Left ventricle myocardium inferior (tissue), 1 donor: ENCODE measurements around the gene EFHD1. TPM values are rescaled to one million over a fixed set of nuclear protein-coding genes. Genes with fewer than 3 reads are reported as not detected.

ENCODE experiments used
- DNase-seq: peaks from one replicate; pipeline ENCODE4 v3.0.0-alpha.2; 2020
- H3K27ac ChIP-seq: fragments of 200-600 bp; replicated peaks from 2 replicates; pipeline ENCODE4 v1.8.0; 2021
- H3K27me3 ChIP-seq: fragments of 200-600 bp; 2 replicates; pipeline ENCODE4 v1.8.0; 2021; ENCODE audit warnings: low read depth
- H3K36me3 ChIP-seq: fragments of 200-600 bp; 2 replicates; pipeline ENCODE4 v1.8.0; 2021
- H3K4me1 ChIP-seq: fragments of 200-600 bp; 2 replicates; pipeline ENCODE4 v1.8.0; 2021
- H3K4me3 ChIP-seq: fragments of 200-600 bp; 2 replicates; pipeline ENCODE4 v1.8.0; 2021; ENCODE audit warnings: mild to moderate bottlenecking, moderate library complexity
- H3K9me3 ChIP-seq: fragments of 200-600 bp; replicated peaks from 2 replicates; pipeline ENCODE4 v1.8.0; 2021
- intact Hi-C: fragments of 100-400 bp; cut with micrococcal nuclease; formaldehyde crosslinking; loops from one replicate; pipeline ENCODE4 v1.11.0; 2022
- total RNA-seq: library from RNA; stranded (reverse); fragmentation: NEBNext Ultra II Directional; extraction: Animal tissue kit (Norgen Biotek cat#: 25700); gene quantifications from one replicate; pipeline ENCODE4 v1.2.1, GENCODE V29; 2021
- TF ChIP-seq, protein P1 (sequence below): fragments of 200-600 bp; IDR thresholded peaks from 2 replicates; pipeline ENCODE4 v1.8.0; 2021; ENCODE audit warnings: antibody characterized with exemption, mild to moderate bottlenecking, borderline replicate concordance
- donor health status: DM: no; HTN: yes; CAD: no; lungs with severe emphysema.

The EFHD1 gene
- total RNA-seq, 1 donor from 2014 or later = 29.7 TPM

DNA sequence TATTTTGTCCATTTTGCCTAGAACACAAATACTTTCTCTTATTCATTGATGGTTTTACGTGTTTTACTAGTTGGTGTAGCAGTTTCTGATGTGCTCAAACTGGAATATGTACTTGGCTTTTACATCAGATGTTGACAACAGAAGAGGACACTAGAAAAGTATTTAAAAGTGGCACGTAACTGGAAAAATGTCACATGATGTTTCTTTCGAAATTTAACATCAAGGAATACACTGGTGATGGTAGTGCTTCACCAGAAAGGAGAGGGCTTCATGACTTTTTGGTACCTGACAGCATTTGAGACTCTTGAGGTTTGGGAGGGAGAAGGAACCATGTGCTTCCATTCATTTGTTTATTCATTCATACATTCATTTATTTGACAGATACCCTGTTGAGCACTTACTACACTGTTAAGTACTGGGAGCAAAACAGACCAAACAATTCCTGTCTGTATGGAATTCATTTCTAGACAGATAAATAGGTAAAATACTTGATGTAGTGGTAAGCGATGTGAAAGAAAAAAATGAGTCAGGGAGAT is 65.2 kb downstream of the EFHD1 start:
- Histone ChIP-seq H3K4me3 (peak overlapping the region; percentile 94), H3K27me3 (no peaks in the 10 kb centered on the region), H3K4me1 (peaks cover 65% of the 10 kb centered on the region), H3K27ac (peak overlapping the region; percentile 92), H3K36me3 (peaks cover 4% of the 10 kb centered on the region), H3K9me3 (no peaks in the 10 kb centered on the region)
- TF ChIP-seq, protein P1, sequence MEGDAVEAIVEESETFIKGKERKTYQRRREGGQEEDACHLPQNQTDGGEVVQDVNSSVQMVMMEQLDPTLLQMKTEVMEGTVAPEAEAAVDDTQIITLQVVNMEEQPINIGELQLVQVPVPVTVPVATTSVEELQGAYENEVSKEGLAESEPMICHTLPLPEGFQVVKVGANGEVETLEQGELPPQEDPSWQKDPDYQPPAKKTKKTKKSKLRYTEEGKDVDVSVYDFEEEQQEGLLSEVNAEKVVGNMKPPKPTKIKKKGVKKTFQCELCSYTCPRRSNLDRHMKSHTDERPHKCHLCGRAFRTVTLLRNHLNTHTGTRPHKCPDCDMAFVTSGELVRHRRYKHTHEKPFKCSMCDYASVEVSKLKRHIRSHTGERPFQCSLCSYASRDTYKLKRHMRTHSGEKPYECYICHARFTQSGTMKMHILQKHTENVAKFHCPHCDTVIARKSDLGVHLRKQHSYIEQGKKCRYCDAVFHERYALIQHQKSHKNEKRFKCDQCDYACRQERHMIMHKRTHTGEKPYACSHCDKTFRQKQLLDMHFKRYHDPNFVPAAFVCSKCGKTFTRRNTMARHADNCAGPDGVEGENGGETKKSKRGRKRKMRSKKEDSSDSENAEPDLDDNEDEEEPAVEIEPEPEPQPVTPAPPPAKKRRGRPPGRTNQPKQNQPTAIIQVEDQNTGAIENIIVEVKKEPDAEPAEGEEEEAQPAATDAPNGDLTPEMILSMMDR = no peak
- no peak for DNase-seq
- intact Hi-C loops = no loop called here

DNA sequence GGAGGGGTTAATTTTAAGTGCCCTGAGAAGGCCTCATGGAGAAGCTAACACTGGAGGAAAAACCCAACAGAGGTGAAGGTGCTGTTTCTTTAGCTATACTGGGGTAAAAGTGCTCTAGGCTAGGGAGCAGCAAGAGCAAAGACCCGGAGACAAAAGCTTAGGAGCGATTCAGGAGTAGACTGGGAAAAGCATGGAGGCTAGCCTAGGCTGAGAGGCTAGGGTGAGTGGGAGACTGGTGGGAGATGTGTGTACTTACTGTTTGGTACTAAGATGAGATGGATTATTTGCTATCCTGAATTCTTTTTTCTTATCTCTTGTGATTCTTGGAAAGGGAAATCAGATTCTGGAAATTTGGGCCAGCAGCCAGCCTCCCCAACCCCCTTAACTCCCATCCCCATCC is 65.7 kb downstream of the EFHD1 start:
- TF ChIP-seq, protein P1 = no peak
- Histone ChIP-seq H3K27me3 (no peaks in the 10 kb centered on the region), H3K36me3 (peaks cover 9% of the 10 kb centered on the region), H3K27ac (no peak overlapping the region), H3K4me3 (peak overlapping the region; percentile 94), H3K9me3 (no peaks in the 10 kb centered on the region), H3K4me1 (peaks cover 70% of the 10 kb centered on the region)
- DNase-seq = no peak
- intact Hi-C loops = no loop called here

DNA sequence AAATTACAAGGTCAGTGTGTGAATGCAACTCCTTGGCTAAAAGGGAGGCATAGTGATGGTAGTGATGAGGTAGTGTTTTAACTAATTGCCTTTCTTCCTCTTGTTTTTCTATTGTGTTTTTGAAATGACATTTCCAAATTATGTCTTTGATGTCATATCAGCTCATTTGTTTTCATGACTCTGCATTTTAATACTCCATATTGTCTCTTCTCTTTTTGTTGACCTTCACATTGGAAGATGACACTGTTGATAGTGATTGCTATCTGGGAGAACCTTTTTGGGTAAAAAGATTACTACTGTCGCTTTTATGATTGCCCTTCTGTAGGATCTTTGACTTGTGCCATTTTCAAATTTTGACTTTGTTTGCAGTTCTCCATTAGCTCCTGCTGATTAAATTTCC is 66.8 kb downstream of the EFHD1 start:
- no peaks in the 10 kb centered on the region for H3K27me3 ChIP-seq
- H3K27ac ChIP-seq = no peak overlapping the region
- no peaks in the 10 kb centered on the region for H3K9me3 ChIP-seq
- TF ChIP-seq, protein P1 = no peak
- no peak overlapping the region for H3K4me3 ChIP-seq
- H3K4me1 ChIP-seq = peaks cover 70% of the 10 kb centered on the region
- peaks cover 20% of the 10 kb centered on the region for H3K36me3 ChIP-seq
- intact Hi-C loops = no loop called here
- no peak for DNase-seq

DNA sequence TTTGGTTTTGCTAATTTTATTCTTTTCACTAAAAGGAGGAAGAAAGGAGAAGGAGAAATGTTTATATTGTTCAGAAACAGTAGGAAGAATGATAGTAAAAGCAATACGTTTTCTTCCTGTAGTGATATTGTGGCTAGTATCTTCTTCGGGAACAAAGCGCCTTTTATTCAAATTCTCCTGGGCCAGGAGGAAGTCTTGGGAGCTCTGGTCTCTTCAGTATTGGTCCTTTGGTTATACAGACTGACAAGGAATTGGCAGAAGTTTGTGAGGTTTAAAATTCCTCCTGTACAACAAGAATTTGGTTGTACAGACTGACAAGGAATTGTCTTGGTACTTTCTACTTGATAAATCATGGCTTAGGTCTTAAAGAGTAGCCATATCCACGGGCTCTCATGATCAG is 73.7 kb downstream of the EFHD1 start:
- Histone ChIP-seq H3K9me3 (peaks cover 2% of the 10 kb centered on the region), H3K27ac (no peak overlapping the region), H3K4me1 (peaks cover 26% of the 10 kb centered on the region), H3K36me3 (peaks cover 57% of the 10 kb centered on the region), H3K27me3 (no peaks in the 10 kb centered on the region), H3K4me3 (no peak overlapping the region)
- intact Hi-C loops = no loop called here
- TF ChIP-seq, protein P1 = no peak
- no peak for DNase-seq

DNA sequence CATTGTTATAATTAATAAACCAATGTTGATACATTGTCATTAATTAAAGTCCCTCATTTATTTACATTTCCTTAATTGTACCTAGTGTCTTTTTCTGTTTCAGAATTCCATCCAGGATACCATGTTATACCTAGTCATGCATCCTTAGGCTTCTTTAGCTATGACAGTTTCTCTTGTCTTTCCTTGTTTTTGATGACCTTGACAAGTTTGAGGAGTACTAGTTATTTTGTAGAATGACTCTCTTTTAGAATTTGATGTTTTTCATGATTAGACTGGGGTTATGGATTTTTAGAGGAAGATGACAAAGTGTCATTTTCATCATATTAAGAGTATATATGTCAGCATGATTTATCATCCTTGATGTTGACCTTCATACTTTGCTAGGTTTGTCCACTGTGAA is 80.1 kb downstream of the EFHD1 start:
- Histone ChIP-seq H3K27ac (no peak overlapping the region), H3K4me3 (no peak overlapping the region), H3K9me3 (peaks cover 7% of the 10 kb centered on the region), H3K36me3 (peaks cover 30% of the 10 kb centered on the region), H3K27me3 (no peaks in the 10 kb centered on the region), H3K4me1 (peaks cover 25% of the 10 kb centered on the region)
- DNase-seq = no peak
- intact Hi-C loops = no loop called here
- TF ChIP-seq, protein P1 = no peak
